Liver (tissue), 2 donors: ENCODE data around the gene MEGF11.
"Not testable (repeated sequence)": the region's sequence is repeated elsewhere in the genome, so short reads cannot be mapped to it uniquely, and the experiment has no call there.

Source experiments
- TF ChIP-seq, protein P1 (sequence below): fragments of 150-350 bp; IDR thresholded peaks from 2 replicates; pipeline ENCODE4 v1.5.1; 2017; ENCODE audit warnings: improper control_type of control experiment, low read depth, low read length; ENCODE audit not compliant: missing input control
- TF ChIP-seq, protein P2 (sequence below): IDR thresholded peaks from 2 replicates; pipeline ENCODE4 v1.6.1; 2016; ENCODE audit warnings: antibody characterized with exemption, mild to moderate bottlenecking
- donor health status: healthy.

DNA sequence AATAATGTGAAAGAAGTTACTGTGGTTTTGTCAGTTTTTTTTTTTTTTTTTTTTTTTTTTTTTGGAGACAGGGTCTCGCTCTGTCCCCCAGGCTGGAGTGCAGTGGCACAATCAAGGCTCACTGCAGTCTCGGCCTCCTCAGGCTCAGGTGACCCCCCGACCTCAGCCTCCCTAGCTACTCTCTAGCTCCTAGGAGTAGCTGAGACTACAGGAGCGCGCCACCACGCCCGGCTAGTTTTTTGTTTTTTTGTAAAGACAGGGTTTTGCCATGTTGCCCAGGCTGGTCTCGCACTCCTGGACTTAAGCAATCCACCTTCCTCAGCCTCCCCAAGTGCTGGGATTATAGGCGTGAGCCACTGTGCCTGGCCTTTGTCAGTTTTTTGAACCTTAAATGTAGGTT lies 381.7 kb downstream of the MEGF11 start:
- TF ChIP-seq, protein P1, sequence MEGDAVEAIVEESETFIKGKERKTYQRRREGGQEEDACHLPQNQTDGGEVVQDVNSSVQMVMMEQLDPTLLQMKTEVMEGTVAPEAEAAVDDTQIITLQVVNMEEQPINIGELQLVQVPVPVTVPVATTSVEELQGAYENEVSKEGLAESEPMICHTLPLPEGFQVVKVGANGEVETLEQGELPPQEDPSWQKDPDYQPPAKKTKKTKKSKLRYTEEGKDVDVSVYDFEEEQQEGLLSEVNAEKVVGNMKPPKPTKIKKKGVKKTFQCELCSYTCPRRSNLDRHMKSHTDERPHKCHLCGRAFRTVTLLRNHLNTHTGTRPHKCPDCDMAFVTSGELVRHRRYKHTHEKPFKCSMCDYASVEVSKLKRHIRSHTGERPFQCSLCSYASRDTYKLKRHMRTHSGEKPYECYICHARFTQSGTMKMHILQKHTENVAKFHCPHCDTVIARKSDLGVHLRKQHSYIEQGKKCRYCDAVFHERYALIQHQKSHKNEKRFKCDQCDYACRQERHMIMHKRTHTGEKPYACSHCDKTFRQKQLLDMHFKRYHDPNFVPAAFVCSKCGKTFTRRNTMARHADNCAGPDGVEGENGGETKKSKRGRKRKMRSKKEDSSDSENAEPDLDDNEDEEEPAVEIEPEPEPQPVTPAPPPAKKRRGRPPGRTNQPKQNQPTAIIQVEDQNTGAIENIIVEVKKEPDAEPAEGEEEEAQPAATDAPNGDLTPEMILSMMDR, result not testable (repeated sequence)
- TF ChIP-seq, protein P2, sequence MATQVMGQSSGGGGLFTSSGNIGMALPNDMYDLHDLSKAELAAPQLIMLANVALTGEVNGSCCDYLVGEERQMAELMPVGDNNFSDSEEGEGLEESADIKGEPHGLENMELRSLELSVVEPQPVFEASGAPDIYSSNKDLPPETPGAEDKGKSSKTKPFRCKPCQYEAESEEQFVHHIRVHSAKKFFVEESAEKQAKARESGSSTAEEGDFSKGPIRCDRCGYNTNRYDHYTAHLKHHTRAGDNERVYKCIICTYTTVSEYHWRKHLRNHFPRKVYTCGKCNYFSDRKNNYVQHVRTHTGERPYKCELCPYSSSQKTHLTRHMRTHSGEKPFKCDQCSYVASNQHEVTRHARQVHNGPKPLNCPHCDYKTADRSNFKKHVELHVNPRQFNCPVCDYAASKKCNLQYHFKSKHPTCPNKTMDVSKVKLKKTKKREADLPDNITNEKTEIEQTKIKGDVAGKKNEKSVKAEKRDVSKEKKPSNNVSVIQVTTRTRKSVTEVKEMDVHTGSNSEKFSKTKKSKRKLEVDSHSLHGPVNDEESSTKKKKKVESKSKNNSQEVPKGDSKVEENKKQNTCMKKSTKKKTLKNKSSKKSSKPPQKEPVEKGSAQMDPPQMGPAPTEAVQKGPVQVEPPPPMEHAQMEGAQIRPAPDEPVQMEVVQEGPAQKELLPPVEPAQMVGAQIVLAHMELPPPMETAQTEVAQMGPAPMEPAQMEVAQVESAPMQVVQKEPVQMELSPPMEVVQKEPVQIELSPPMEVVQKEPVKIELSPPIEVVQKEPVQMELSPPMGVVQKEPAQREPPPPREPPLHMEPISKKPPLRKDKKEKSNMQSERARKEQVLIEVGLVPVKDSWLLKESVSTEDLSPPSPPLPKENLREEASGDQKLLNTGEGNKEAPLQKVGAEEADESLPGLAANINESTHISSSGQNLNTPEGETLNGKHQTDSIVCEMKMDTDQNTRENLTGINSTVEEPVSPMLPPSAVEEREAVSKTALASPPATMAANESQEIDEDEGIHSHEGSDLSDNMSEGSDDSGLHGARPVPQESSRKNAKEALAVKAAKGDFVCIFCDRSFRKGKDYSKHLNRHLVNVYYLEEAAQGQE, result not testable (repeated sequence)
